Left lung (tissue), 10 donors: ENCODE data around the gene ZNF277. TPM values are rescaled to one million over a fixed set of nuclear protein-coding genes. Genes with fewer than 3 reads are reported as not detected.

Source experiments
- ATAC-seq: fragments of 200-7000 bp; cut with Tn5 transposase; one replicate; pipeline ENCODE4 v1.9.1; 2020; ENCODE audit warnings: moderate library complexity
- DNase-seq, 4 donors: peaks; one replicate each; pipeline ENCODE4 v3.0.0-alpha.2; 2013 to 2020
- H3K27ac ChIP-seq, 2 donors: fragments of 200-600 bp; sonication (generic) in 1 of 2; one replicate each; pipeline versions ENCODE4 v1.5.0 to v1.8.0; 2020 to 2021
- H3K27me3 ChIP-seq, 2 donors: fragments of 200-600 bp; sonication (generic) in 1 of 2; one replicate each; pipeline versions ENCODE4 v1.5.0 to v1.8.0; 2020 to 2021
- H3K36me3 ChIP-seq, 2 donors: fragments of 200-600 bp; sonication (generic) in 1 of 2; one replicate each; pipeline versions ENCODE4 v1.5.0 to v1.8.0; 2020 to 2021
- H3K4me1 ChIP-seq, 2 donors: fragments of 200-600 bp; one replicate each; pipeline ENCODE4 v1.8.0; 2021
- H3K4me3 ChIP-seq, 2 donors: fragments of 200-600 bp; sonication (generic) in 1 of 2; one replicate each; pipeline versions ENCODE4 v1.5.0 to v1.8.0; 2020 to 2021; ENCODE audit warnings: mild to moderate bottlenecking in 1 of 2
- H3K9me3 ChIP-seq, 2 donors: fragments of 200-600 bp; sonication (generic) in 1 of 2; one replicate each; pipeline versions ENCODE4 v1.5.0 to v1.8.0; 2020 to 2021
- intact Hi-C, 2 donors: fragments of 100-400 bp; cut with DNase I; formaldehyde crosslinking; loops; one replicate each; pipeline versions ENCODE4 v1.11.2 to v1.14.2; 2022
- polyA plus RNA-seq, 6 donors: library from polyadenylated mRNA; unstranded; fragments of 120-200 nt; gene quantifications; one replicate each; pipeline ENCODE4 v1.2.1, GENCODE V29; 2013; ENCODE audit not compliant: insufficient read length in 6 of 6
- total RNA-seq, 2 donors: library from RNA; stranded (reverse); fragmentation: NEBNext Ultra II Directional; extraction: Animal tissue kit (Norgen Biotek cat#: 25700); gene quantifications; one replicate each; pipeline ENCODE4 v1.2.1, GENCODE V29; 2021
- TF ChIP-seq, protein P1 (sequence below), 2 donors: fragments of 200-600 bp; sonication (generic) in 1 of 2; IDR thresholded peaks; one replicate each; pipeline versions ENCODE4 v1.5.0 to v1.8.0; 2021; ENCODE audit warnings: antibody characterized with exemption in 2 of 2
- donor health status: DM: no; HTN: yes; CAD: no.
- donor health status: DM: no; HTN: no; CAD: no.

Gene ZNF277
- total and polyA plus RNA-seq, 8 donors, result 19.8 to 41.0 (median 34.5) TPM

DNA sequence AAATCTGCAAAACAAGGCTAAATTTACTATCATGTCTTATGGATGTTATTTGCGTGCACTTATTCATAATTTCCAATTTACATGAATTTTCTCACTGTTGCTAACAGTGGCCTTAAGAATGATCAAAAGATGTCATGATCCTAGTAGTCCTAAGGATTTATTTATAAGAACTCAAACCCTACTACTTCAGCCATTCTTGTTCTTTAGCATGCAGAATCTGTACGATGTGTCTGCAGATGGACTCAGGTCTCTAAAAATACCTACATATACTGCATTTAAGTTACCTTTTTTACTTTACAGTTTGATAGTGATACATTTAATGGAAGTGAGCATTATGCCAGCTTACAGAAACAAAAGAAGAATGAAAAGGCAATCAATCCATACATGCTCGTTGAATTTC lies 91.2 kb downstream of the ZNF277 start:
- ATAC-seq (no peak), DNase-seq (no peak)
- TF ChIP-seq, protein P1, sequence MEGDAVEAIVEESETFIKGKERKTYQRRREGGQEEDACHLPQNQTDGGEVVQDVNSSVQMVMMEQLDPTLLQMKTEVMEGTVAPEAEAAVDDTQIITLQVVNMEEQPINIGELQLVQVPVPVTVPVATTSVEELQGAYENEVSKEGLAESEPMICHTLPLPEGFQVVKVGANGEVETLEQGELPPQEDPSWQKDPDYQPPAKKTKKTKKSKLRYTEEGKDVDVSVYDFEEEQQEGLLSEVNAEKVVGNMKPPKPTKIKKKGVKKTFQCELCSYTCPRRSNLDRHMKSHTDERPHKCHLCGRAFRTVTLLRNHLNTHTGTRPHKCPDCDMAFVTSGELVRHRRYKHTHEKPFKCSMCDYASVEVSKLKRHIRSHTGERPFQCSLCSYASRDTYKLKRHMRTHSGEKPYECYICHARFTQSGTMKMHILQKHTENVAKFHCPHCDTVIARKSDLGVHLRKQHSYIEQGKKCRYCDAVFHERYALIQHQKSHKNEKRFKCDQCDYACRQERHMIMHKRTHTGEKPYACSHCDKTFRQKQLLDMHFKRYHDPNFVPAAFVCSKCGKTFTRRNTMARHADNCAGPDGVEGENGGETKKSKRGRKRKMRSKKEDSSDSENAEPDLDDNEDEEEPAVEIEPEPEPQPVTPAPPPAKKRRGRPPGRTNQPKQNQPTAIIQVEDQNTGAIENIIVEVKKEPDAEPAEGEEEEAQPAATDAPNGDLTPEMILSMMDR (IDR thresholded peaks at IDR 0.05), result no peak
- no peaks in the 10 kb centered on the region for H3K27me3 ChIP-seq
- no peaks in the 10 kb centered on the region for H3K36me3 ChIP-seq
- H3K27ac ChIP-seq, result no peak overlapping the region
- intact Hi-C loops, result no loop called here
- no peaks in the 10 kb centered on the region for H3K4me1 ChIP-seq
- H3K9me3 ChIP-seq, result no peaks in the 10 kb centered on the region
- H3K4me3 ChIP-seq, result no peak overlapping the region

DNA sequence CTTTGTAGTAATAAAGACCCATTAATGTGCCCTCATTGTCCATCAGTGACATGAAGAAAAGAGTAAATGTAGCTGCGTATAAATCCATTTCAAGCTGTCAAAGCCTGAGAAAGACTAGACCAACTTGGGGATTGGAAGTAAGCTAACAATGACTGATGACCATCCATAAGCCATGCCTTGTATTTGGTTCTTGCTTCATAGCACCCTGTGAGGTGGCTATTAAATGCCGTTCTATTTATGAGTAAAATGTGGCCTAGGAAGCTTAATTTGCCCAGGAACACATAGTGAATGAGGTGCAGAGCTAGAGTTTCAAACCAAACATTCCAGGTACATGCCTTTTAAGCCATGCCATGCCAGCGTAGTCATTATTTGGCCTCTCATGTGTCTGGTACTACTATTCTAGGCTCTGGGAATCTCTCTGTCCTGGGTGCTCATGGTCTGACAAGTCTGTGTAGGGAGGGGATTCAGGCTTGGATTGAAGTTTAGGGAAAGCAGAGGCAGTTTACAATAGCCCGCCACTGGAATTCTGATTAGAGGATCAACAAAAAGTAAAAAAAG lies 92.1 kb downstream of the ZNF277 start:
- TF ChIP-seq, protein P1 (IDR thresholded peaks at IDR 0.05), result no peak
- no peaks in the 10 kb centered on the region for H3K4me1 ChIP-seq
- DNase-seq (no peak), ATAC-seq (no peak)
- H3K9me3 ChIP-seq, result no peaks in the 10 kb centered on the region
- H3K27ac ChIP-seq, result no peak overlapping the region
- intact Hi-C loops, result no loop called here
- no peaks in the 10 kb centered on the region for H3K27me3 ChIP-seq
- H3K36me3 ChIP-seq, result no peaks in the 10 kb centered on the region
- no peak overlapping the region for H3K4me3 ChIP-seq

DNA sequence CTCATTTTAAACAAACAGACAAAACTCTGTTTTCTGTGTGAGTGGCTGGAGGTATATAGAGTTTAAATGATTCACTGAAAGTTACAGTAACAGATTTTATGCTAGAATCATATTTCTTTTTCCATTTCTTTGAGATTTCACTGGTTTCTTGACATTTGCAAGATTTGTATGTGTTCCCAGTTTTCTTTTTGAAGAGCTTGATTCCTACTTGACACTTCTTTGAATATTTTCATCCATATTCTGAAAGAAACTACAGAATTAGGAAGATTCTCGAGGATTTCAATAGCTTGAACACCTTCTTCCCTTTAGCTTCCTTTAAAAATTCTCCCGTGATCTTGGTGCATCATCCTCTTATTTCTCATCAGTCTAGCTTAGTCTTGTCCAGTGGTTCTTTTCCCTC lies 93.6 kb downstream of the ZNF277 start:
- Histone ChIP-seq H3K36me3 (no peaks in the 10 kb centered on the region), H3K4me3 (no peak overlapping the region), H3K27ac (no peak overlapping the region), H3K4me1 (no peaks in the 10 kb centered on the region), H3K27me3 (no peaks in the 10 kb centered on the region), H3K9me3 (no peaks in the 10 kb centered on the region)
- TF ChIP-seq, protein P1 (IDR thresholded peaks at IDR 0.05), result no peak
- DNase-seq (no peak), ATAC-seq (no peak)
- intact Hi-C loops, result no loop called here

DNA sequence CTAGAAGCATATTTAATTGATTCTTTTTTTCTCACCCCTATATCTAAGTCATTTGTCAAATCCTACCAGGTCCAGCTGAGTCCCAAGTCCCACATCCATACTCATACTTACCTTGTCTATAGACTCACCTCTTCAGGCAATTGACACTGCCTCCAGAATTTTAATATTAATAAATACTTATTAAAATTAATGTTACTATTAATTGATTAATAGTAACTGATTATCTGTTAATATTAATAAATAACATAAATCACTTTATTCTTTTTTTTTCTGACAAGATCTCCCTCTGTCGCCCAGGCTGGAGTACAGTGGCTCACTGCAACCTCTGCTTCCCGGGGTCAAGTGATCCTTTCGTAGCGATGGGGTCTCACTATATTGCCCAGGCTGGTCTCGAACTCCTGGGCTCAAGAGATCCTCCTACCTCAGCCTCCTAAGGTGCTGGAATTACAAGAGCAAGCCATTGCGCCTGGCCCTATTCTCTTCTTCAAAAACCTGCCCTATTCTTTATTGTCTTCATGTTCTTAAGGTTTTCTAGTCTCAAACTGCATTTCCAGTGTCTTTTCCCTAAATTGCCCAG lies 94.4 kb downstream of the ZNF277 start:
- TF ChIP-seq, protein P1 (IDR thresholded peaks at IDR 0.05), result no peak

DNA sequence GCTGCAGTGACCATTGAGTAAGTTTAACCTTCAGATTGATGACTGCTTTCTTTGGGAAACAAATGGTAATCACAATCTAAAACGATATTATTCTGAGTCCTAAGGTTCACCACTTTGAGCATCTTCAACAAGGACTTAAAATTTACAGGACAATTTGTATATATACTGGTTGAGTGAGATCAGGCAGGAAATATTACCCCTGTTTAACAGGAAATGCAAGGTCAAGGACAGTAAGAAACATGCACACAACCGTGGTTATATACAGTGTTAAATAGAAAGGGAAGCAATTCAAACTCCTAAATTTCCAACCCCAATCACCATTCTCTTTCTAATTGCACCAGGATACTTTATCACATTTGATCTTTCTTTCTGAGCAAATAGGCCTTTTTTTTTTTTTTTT lies 96.1 kb downstream of the ZNF277 start:
- intact Hi-C loops, result no loop called here
- Histone ChIP-seq H3K4me1 (no peaks in the 10 kb centered on the region), H3K4me3 (no peak overlapping the region), H3K36me3 (peaks cover 0 to 4% of the 10 kb centered on the region in 2 donors), H3K9me3 (no peaks in the 10 kb centered on the region), H3K27me3 (no peaks in the 10 kb centered on the region), H3K27ac (no peak overlapping the region)
- ATAC-seq (no peak), DNase-seq (no peak)
- TF ChIP-seq, protein P1 (IDR thresholded peaks at IDR 0.05), result no peak

More for the DNA sequence above, 94.4 kb downstream of the ZNF277 start:
- intact Hi-C loops, result no loop called here
- no peak overlapping the region for H3K27ac ChIP-seq
- no peaks in the 10 kb centered on the region for H3K4me1 ChIP-seq
- H3K27me3 ChIP-seq, result no peaks in the 10 kb centered on the region
- H3K9me3 ChIP-seq, result no peaks in the 10 kb centered on the region
- DNase-seq (no peak), ATAC-seq (no peak)
- no peaks in the 10 kb centered on the region for H3K36me3 ChIP-seq
- H3K4me3 ChIP-seq, result no peak overlapping the region
